GM12873 (cell line): ENCODE results near the gene CAPG.

ENCODE experiments used
- TF ChIP-seq, protein P1 (sequence below): IDR thresholded peaks from 2 replicates; pipeline ENCODE4 v1.5.1; 2012; ENCODE audit warnings: low read depth, mild to moderate bottlenecking, moderate library complexity, low read length, control low read depth; ENCODE audit not compliant: insufficient read depth; ENCODE audit errors: missing control alignments

The CAPG gene

DNA sequence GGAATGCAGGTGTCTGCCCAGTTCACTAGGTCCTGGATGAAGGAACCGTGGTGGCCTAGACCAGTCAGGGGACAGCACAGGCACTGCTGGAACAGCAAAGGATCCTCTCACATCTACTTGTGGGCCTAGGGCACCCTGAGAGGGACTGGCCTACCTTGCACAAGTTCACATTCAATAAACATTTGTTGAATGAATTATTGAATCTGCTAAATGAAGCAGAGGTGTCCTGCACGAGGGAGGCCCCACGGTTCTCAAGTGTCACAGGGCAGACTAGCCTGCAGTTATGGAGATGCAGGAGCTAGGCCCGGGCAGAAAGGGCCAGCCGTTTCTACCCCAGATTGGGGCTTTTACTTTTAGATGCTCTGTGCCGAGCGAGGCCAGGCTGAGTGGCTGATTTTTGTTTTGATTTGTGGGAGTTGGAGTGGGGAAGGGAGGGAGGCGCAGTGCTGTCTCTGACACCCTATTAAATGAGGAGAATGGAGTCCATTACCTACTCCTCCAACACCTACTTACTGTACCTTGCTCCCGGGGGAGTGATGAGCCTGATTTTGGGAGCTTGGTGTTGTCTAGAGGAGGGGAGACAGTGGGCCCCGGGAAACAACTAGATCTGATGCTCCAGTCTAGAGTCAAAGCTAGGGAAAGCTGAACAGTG lies 26.8 kb upstream of the CAPG start:
- TF ChIP-seq, protein P1, sequence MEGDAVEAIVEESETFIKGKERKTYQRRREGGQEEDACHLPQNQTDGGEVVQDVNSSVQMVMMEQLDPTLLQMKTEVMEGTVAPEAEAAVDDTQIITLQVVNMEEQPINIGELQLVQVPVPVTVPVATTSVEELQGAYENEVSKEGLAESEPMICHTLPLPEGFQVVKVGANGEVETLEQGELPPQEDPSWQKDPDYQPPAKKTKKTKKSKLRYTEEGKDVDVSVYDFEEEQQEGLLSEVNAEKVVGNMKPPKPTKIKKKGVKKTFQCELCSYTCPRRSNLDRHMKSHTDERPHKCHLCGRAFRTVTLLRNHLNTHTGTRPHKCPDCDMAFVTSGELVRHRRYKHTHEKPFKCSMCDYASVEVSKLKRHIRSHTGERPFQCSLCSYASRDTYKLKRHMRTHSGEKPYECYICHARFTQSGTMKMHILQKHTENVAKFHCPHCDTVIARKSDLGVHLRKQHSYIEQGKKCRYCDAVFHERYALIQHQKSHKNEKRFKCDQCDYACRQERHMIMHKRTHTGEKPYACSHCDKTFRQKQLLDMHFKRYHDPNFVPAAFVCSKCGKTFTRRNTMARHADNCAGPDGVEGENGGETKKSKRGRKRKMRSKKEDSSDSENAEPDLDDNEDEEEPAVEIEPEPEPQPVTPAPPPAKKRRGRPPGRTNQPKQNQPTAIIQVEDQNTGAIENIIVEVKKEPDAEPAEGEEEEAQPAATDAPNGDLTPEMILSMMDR: no peak

DNA sequence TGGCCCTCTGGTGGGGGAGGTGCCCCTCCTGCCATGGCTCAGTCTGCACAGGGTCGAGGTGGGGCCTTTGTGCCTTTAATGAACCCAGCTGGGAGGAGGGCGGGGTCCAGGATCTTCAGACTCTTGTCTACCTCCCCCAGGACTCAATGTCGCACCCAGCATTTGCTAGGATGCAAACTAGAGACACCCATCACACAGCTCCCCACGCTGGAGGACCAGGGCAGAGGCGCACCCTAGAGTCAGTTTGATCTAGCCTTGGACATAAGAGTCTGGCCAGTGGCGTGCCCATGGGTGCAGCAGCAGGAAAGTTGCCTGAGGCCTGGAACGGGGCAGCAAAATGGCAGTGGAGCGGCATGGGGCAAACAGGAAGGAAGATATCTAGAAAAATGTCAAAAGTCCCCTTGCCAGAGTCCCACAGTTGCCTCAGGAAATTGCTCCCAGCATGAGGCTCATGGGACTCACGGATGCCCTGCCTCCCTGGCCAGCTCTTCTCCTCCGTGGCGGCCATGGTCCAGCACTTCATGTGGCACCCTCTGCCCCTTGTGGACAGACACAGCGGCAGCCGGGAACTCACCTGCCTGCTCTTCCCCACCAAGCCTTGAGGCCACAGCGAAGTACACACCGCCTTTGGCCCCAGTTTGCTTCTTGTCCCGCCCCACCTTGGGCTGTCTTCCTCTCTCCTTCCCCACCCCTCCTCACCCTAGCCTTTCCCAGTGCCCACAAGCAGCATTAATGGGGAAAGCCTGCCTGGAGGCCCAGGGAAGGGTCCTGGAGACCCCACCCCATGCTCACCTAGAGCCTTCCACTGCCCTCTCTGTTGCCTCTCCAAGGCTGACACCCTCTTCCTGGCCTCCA lies 26.0 kb upstream of the CAPG start:
- TF ChIP-seq, protein P1: peak; percentile 21

DNA sequence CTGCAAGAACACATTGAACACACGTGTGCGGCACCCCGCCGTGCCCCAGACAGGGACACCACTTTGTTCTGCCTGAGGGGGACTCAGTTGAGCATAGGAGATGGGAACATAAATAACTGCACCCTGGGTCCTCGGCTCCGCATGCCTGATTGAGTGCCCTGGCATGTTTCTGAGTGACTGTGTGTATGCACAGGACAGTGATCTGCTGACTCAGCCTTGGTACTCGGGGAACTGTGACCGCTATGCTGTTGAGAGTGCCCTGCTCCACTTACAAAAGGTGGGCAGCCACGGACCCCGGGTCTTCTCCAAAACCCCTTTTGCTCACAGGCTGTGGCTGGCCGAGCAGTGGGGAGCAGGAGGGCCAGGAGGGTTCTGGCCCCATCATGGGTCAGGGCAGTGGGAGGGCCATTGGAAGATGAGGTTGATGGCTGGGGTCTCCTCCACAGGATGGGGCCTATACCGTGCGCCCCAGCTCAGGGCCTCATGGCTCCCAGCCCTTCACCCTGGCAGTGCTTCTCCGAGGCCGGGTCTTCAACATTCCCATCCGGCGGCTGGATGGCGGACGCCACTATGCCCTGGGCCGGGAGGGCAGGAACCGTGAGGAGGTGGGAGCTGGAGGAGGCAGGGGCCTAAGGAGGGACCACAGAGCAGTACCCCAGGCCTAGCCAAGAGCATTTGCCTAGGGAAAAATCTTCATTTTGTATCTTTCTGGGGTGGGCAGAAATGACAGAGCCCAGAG lies 25.2 kb upstream of the CAPG start:
- TF ChIP-seq, protein P1: no peak

DNA sequence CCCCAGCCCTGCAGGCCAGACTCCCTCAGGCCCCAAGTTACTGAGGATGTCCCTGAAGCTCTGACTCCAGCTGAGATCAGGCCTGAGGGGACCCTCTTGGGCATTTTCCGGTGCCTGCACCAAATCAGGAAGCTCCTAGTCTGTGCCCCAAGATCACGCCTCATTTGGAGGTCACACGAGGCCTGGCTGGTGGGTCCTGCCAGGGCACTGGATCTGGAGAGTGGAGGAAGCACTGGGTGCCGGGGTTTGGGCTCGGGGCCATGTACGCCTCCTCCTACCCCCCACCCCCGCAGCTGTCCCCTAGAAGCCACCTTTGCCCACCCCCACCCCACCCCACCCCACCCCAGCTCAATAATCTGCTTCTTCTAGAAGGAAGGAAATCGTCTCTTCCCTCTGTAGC lies 24.5 kb upstream of the CAPG start:
- TF ChIP-seq, protein P1: no peak

DNA sequence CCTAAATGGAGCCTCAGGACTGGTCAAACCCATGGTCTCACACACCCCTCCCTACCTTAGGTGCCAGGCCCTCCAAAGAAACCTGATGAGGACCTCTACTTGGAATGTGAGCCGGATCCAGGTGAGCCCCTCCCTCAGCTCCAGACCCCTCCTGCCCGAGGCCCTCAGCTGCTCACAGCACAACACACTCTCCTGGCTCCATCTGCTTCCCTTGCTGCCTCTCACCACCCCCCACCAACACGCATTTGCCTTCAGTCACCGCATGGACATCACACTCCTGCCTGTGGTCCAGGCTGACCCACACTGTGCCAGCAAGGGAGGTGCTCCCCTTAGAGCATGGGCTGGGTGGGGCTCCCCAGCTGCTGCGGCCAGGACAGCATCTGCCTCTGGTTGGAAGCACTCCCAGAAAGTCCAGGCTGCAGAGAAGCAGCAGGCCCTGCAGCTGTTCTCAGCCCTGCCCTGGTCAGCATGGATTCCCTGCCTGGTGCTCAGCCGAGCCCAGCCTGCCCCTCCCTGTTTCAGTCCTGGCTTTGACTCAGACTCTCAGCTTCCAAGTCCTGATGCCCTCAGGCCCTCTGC lies 23.4 kb upstream of the CAPG start:
- TF ChIP-seq, protein P1: no peak

DNA sequence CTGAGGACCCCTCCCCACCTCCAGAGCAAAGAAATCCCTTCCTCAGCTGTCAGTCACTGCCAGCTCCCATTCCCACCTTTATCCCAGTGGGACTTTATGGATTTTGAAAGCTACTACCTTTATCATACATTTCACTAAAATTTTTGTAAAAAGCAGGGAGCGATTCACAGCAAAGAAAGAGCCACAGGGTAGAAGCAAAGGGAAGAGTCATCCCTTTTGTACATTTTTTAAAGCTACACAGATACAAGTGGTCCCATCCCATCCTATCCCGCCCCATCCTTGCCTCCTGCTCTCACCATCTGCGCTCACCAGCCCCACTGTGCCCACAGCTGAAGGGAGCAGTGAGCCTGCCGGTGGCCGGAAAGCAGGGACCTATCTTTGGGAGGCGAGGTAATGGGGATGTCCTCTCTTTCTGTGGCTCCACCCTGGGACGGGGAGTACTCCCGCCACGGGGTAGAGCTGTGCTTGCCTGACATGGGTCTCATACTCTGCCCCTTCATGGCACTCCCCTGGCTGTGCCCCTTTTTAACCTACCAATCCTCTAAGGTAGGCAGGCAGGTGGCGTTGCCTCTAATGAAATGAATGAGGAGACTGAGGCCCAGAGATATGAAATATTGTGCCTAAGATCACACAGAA lies 21.5 kb upstream of the CAPG start:
- TF ChIP-seq, protein P1: no peak
